Left ventricle myocardium inferior (tissue), 1 donor: ENCODE measurements around the gene SCN4A. TPM values are rescaled to one million over a fixed set of nuclear protein-coding genes. Genes with fewer than 3 reads are reported as not detected.

ENCODE experiments used
- DNase-seq: peaks from one replicate; pipeline ENCODE4 v3.0.0-alpha.2; 2020
- H3K27ac ChIP-seq: fragments of 200-600 bp; replicated peaks from 2 replicates; pipeline ENCODE4 v1.8.0; 2021
- H3K27me3 ChIP-seq: fragments of 200-600 bp; 2 replicates; pipeline ENCODE4 v1.8.0; 2021; ENCODE audit warnings: low read depth
- H3K36me3 ChIP-seq: fragments of 200-600 bp; 2 replicates; pipeline ENCODE4 v1.8.0; 2021
- H3K4me1 ChIP-seq: fragments of 200-600 bp; 2 replicates; pipeline ENCODE4 v1.8.0; 2021
- H3K4me3 ChIP-seq: fragments of 200-600 bp; 2 replicates; pipeline ENCODE4 v1.8.0; 2021; ENCODE audit warnings: mild to moderate bottlenecking, moderate library complexity
- H3K9me3 ChIP-seq: fragments of 200-600 bp; replicated peaks from 2 replicates; pipeline ENCODE4 v1.8.0; 2021
- CTCF ChIP-seq: fragments of 200-600 bp; IDR thresholded peaks from 2 replicates; pipeline ENCODE4 v1.8.0; 2021; ENCODE audit warnings: antibody characterized with exemption, mild to moderate bottlenecking, borderline replicate concordance
- intact Hi-C: fragments of 100-400 bp; cut with micrococcal nuclease; formaldehyde crosslinking; loops from one replicate; pipeline ENCODE4 v1.11.0; 2022
- total RNA-seq: library from RNA; stranded (reverse); fragmentation: NEBNext Ultra II Directional; extraction: Animal tissue kit (Norgen Biotek cat#: 25700); gene quantifications from one replicate; pipeline ENCODE4 v1.2.1, GENCODE V29; 2021
- donor health status: DM: no; HTN: yes; CAD: no; lungs with severe emphysema.

Gene SCN4A
- total RNA-seq, 1 donor from 2014 or later = 1.2 TPM

GRCh38 chr17:63930951-63931575 lies 41.7 kb downstream of the SCN4A start:
- Histone ChIP-seq H3K27me3 (peaks cover 4% of the 10 kb centered on the region), H3K36me3 (no peaks in the 10 kb centered on the region), H3K9me3 (no peaks in the 10 kb centered on the region), H3K4me3 (peak overlapping the region; percentile 55), H3K27ac (peak overlapping the region; percentile 82), H3K4me1 (peaks cover 28% of the 10 kb centered on the region)
- no peak for TF ChIP-seq CTCF
- DNase-seq = peak; percentile 77
- intact Hi-C loops = no loop called here

DNA sequence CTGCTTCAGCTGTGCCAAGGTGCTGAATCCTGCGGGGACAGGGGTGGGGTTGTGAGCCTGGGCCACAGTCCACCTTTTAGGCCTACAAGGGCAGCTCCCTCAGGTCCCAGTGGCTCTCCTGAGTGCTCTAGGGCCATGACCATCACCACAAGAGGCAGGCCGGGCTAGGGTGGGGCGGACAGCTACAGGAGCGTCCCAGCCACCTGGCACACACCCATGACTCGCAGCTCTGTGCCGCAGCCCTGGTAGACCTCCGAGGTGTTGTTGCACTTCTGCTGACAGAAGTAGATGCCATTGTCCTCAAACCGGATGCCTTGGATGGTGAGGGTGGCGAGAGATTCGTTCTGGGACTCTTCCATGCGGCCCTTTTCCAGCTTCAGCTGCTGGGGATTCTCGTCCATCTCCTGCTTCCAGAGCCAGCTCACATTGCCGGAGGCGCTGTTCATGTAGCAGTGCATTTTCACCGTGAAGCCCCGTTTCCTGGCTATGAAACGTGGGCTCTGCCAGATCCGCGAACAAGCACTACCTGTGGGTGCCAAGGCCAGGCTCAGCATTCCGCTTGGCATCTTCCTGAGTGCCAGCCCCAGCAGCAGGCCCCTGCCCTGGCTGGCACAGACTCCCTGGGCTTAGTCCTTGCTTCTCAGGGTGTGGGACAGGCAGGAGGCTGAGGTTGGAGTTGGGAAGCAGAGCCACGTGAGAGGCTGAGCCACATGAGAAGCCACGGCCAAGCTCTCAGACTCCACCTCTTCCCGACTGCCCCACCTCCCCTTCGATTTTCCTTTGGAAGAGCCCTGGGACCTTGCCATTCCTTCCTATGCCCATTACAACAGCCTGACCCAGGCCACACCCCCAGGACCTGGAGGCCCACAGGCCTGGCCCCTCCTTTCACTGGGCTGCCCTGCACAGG lies 42.6 kb downstream of the SCN4A start:
- Histone ChIP-seq H3K27me3 (peaks cover 4% of the 10 kb centered on the region), H3K4me1 (peaks cover 28% of the 10 kb centered on the region), H3K27ac (peak overlapping the region; percentile 82), H3K9me3 (no peaks in the 10 kb centered on the region), H3K36me3 (no peaks in the 10 kb centered on the region), H3K4me3 (peak overlapping the region; percentile 55)
- DNase-seq = no peak
- intact Hi-C loops = no loop called here
- no peak for TF ChIP-seq CTCF

GRCh38 chr17:63928966-63929695 lies 43.6 kb downstream of the SCN4A start:
- no peak for TF ChIP-seq CTCF
- Histone ChIP-seq H3K36me3 (no peaks in the 10 kb centered on the region), H3K4me3 (no peak overlapping the region), H3K4me1 (peaks cover 28% of the 10 kb centered on the region), H3K27ac (no peak overlapping the region), H3K27me3 (no peaks in the 10 kb centered on the region), H3K9me3 (no peaks in the 10 kb centered on the region)
- DNase-seq = no peak
- intact Hi-C loops = no loop called here

- intact Hi-C loops = no loop called here
- Histone ChIP-seq H3K36me3 (no peaks in the 10 kb centered on the region), H3K4me3 (no peak overlapping the region), H3K27me3 (no peaks in the 10 kb centered on the region), H3K27ac (no peak overlapping the region), H3K4me1 (peaks cover 28% of the 10 kb centered on the region), H3K9me3 (no peaks in the 10 kb centered on the region)
- peak; percentile 6 for DNase-seq
- no peak for TF ChIP-seq CTCF
Measured at GRCh38 chr17:63928172-63928666, 44.5 kb downstream of the SCN4A start.

- peaks cover 27% of the 10 kb centered on the region for H3K4me1 ChIP-seq
- H3K36me3 ChIP-seq = no peaks in the 10 kb centered on the region
- H3K27ac ChIP-seq = no peak overlapping the region
- no peaks in the 10 kb centered on the region for H3K27me3 ChIP-seq
- intact Hi-C loops = no loop called here
- no peaks in the 10 kb centered on the region for H3K9me3 ChIP-seq
- no peak for DNase-seq
- TF ChIP-seq CTCF = no peak
- H3K4me3 ChIP-seq = no peak overlapping the region
Measured at GRCh38 chr17:63927464-63928171, 45.1 kb downstream of the SCN4A start.
